ENCODE results near the gene TAS2R4.
"Not testable (repeated sequence)": the region's sequence is repeated elsewhere in the genome, so short reads cannot be mapped to it uniquely, and the experiment has no call there.

TAS2R4 gene

DNA sequence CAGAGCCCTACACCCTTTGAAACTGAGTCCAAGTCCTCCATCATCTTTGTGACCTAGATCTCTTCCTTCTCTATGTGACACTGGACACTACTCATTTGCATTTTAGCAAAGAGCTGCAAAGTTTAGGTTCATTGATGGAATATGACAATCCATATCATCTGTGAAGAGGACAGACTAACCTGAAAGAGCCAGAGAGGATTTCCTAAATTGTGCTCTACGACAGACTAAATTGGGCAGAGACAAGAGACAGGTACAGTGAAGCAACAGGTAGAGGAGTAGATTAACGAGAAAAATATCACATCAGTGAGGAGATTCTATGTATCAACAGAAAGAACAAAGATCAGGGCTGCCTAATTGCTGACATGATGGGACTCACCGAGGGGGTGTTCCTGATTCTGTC is 12.7 kb upstream of the TAS2R4 start, which contains the start of gene TAS2R3:
TSS of gene TAS2R3 (plus strand) at position 301 of the 400 bp plus-strand sequence. CDS start at position 363, 62 bp downstream.
- no peak within 1 kb of the TSS for H3K4me3 ChIP-seq (ENCODE audit: control insufficient read depth, low read depth, low read length)
- TF ChIP-seq, protein P1, sequence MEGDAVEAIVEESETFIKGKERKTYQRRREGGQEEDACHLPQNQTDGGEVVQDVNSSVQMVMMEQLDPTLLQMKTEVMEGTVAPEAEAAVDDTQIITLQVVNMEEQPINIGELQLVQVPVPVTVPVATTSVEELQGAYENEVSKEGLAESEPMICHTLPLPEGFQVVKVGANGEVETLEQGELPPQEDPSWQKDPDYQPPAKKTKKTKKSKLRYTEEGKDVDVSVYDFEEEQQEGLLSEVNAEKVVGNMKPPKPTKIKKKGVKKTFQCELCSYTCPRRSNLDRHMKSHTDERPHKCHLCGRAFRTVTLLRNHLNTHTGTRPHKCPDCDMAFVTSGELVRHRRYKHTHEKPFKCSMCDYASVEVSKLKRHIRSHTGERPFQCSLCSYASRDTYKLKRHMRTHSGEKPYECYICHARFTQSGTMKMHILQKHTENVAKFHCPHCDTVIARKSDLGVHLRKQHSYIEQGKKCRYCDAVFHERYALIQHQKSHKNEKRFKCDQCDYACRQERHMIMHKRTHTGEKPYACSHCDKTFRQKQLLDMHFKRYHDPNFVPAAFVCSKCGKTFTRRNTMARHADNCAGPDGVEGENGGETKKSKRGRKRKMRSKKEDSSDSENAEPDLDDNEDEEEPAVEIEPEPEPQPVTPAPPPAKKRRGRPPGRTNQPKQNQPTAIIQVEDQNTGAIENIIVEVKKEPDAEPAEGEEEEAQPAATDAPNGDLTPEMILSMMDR (IDR thresholded peaks at IDR 0.05; ENCODE audit: control insufficient read depth, insufficient read depth, low read depth, low read length, missing control alignments) = no peak
- DNase-seq (ENCODE audit: low read depth) = no peak

DNA sequence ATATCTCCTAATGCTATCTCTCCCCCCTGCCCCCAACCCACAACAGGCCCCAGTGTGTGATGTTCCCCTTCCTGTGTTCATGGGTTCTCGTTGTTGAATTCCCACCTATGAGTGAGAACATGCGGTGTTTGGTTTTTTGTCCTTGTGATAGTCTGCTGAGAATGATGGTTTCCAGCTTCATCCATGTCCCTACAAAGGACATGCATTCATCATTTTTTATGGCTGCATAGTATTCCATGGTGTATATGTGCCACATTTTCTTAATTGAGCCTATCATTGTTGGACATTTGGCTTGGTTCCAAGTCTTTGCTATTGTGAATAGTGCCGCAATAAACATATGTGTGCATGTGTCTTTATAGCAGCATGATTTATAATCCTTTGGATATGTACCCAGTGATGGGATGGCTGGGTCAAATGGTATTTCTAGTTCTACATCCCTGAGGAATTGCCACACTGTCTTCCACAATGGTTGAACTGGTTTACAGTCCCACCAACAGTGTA is 6.3 kb upstream of the TAS2R4 start:
- not testable (repeated sequence) for DNase-seq (ENCODE audit: low read depth); H3K4me3 ChIP-seq (ENCODE audit: control insufficient read depth, low read depth, low read length)

DNA sequence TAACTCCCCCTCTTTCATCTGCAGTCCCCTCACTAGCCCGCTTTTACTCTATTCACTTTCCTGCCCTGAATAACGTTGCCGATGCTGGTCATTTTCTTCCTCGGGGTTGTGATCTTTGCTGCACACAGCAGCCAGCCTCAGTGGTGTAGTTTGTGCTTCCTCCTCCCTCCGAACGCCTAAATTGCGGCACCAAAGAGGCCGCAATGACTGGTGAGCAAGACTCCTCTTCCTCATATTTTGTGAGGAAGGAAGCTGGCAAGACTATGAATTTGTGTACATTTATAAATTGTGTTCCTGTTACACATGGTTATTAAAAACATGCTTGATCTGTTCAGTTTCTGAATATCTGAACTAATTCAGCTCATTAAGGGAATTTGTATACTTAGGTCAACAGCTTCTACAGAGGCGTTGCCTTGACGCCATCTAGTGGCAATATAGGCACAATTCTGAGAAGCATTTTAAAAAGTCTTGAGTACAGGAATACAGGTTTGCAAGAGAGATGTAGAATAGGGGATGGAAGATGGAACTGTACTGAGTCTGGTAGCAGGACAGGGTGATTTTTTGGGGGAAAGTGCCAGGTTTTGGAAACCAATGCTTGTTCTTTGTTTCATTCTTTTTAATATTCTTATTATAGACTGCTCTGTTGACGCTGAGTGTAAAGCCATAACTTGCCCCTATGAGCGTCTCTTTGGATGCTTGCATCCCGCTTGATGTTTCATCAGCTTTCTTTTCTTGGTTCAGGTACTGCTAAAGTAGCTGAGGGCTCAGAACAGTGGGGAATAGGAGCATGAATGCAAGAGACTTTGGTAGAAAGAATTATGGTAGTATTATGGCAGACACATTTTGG is 9.5 kb downstream of the TAS2R4 start:
- TF ChIP-seq, protein P1 (IDR thresholded peaks at IDR 0.05; ENCODE audit: control insufficient read depth, insufficient read depth, low read depth, low read length, missing control alignments) = peak; percentile 74
- peak; percentile 11 for DNase-seq (ENCODE audit: low read depth)
- no peak overlapping the region for H3K4me3 ChIP-seq (ENCODE audit: control insufficient read depth, low read depth, low read length)

DNA sequence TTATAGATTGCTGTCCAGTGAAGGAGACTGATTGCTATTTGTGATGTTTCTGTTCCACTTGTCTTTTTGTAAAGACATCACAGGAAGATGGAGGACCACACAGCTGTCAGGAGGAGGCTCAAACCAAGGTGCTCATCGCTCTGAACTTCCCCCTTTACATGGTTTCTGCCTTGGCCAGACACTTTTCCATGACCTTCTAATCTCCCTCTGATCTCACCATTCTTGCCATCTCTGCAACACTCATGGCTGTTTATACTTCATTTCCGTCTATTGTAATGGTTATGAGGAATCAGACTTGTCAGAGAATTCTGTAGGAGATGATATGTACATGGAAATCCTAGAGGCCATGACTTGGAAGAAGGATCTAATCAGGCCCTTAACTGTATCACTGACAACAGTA is 11.8 kb downstream of the TAS2R4 start:
- no peak overlapping the region for H3K4me3 ChIP-seq (ENCODE audit: control insufficient read depth, low read depth, low read length)
- DNase-seq (ENCODE audit: low read depth) = no peak
- TF ChIP-seq, protein P1 (IDR thresholded peaks at IDR 0.05; ENCODE audit: control insufficient read depth, insufficient read depth, low read depth, low read length, missing control alignments) = no peak

DNA sequence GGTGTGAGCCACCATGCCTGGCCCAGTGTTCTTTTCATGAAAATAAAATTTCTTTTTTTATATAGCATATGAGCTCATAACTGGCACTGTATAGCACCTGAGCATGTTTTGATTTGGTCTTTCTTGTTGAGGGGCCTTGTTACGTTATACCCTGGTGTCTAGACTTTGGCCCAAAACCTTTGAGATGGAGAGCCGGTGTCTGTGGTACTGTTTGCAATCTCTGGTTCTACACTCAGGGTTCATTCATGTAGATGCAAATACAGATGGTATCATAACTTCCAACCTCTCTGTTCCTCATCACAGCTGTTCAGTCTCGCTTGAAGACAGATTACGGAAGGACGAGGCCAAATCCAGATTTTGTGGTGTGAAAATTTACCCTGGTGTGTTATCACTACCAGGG is 13.4 kb downstream of the TAS2R4 start, which contains the start of gene TAS2R5:
TSS of gene TAS2R5 (plus strand) at position 301 of the 400 bp plus-strand sequence. CDS start 145 bp downstream, outside the sequence.
- no peak for DNase-seq (ENCODE audit: low read depth)
- TF ChIP-seq, protein P1 (IDR thresholded peaks at IDR 0.05; ENCODE audit: control insufficient read depth, insufficient read depth, low read depth, low read length, missing control alignments) = no peak
- no peak within 1 kb of the TSS for H3K4me3 ChIP-seq (ENCODE audit: control insufficient read depth, low read depth, low read length)

DNA sequence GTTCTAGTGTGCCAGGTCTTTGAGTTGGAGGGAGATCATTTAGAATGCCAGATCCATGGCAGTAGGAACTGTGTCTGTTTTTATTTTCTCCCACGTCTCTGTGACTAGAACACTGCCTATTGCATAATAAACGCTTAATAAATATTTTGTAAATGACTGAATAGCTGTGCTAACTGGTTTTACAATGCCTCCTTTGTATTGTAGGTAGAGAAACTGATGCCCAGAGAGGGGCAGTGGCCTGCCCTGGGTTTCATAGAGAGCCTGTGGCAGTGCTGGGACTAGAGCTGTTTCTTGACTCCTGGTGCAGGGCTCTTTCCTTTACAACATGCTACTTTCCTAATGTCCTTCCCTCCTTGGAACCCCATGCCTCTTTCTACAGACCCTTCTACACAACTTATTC is 16.1 kb downstream of the TAS2R4 start:
- no peak for DNase-seq (ENCODE audit: low read depth)
- TF ChIP-seq, protein P1 (IDR thresholded peaks at IDR 0.05; ENCODE audit: control insufficient read depth, insufficient read depth, low read depth, low read length, missing control alignments) = no peak
- H3K4me3 ChIP-seq (ENCODE audit: control insufficient read depth, low read depth, low read length) = no peak overlapping the region

DNA sequence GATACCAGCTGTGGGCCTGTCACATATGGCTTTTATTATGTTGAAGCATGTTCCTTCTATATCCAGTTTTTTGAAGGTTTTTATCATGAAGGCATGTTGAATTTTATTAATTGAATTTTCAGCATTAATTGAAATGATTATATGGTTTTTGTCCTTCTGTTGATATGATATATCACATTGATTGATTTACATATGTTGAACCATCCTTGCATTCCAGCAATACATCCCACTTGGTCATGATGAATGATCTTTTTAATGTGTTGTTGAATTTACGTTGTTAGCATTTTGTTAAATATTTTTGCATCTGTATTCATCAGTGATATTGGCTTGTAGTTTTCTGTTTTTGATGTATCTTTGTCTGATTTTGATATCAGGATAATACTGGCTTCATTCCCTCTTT is 43.6 kb downstream of the TAS2R4 start:
- DNase-seq (ENCODE audit: low read depth) = no peak
- no peak overlapping the region for H3K4me3 ChIP-seq (ENCODE audit: control insufficient read depth, low read depth, low read length)
- TF ChIP-seq, protein P1 (IDR thresholded peaks at IDR 0.05; ENCODE audit: control insufficient read depth, insufficient read depth, low read depth, low read length, missing control alignments) = no peak

DNA sequence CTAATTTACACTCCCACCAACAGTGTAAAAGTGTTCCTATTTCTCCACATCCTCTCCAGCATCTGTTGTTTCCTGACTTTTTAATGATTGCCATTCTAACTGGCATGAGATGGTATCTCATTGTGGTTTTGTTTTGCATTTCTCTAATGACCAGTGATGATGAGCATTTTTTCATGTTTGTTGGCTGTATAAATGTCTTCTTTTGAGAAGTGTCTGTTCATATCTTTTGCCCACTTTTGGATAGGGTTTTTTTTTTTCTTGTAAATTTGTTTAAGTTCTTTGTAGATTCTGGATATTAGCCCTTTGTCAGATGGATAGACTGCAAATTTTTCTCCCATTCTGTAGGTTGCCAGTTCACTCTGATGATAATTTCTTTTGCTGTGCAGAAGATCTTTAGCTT is 46.0 kb downstream of the TAS2R4 start:
- H3K4me3 ChIP-seq (ENCODE audit: control insufficient read depth, low read depth, low read length); DNase-seq (ENCODE audit: low read depth): not testable (repeated sequence)
